ENCODE data around the gene THAP10. TPM values are rescaled to one million over a fixed set of nuclear protein-coding genes. Genes with fewer than 3 reads are reported as not detected.

Gene THAP10
- polyA plus RNA-seq, 4 donors: 7.0 to 11.1 (median 8.9) TPM

DNA sequence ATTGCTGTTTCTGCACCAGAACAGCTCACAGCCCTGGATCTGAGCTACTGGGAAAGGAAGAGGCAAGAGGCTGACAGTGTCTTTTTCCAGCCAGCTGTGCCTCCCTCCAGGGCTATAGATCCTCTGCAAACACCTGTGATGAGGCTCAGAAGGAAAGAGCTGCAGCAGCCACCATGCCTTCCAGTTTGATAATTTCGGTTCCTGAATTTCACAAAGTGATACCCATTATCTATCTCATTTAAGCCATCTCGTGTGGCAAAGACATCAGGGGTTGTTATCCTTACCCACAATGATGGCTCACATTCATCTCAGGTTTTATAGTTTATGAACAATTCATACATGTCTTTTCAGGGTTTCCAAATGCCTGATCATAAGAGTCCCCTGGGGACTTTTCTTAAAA is 36.5 kb downstream of the THAP10 start:
- DNase-seq (ENCODE audit: low read depth in 4 of 4, low spot score in 2 of 4): no peak

DNA sequence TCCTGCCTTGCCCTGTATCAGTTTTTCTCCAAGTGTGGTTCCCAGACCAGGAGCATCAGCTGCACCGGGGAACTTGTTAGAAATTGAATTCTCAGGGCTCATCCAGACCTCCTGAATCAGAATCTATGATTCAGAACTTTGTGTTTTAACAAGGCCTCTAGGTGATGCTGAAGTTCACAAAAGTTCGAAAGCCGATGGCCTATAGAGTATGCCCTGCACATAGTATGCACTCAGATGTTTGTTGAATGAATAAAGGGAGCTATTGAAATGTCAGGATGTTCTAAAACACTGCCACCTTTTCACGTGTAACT is 37.6 kb downstream of the THAP10 start:
- DNase-seq (ENCODE audit: low read depth in 4 of 4, low spot score in 2 of 4): no peak

DNA sequence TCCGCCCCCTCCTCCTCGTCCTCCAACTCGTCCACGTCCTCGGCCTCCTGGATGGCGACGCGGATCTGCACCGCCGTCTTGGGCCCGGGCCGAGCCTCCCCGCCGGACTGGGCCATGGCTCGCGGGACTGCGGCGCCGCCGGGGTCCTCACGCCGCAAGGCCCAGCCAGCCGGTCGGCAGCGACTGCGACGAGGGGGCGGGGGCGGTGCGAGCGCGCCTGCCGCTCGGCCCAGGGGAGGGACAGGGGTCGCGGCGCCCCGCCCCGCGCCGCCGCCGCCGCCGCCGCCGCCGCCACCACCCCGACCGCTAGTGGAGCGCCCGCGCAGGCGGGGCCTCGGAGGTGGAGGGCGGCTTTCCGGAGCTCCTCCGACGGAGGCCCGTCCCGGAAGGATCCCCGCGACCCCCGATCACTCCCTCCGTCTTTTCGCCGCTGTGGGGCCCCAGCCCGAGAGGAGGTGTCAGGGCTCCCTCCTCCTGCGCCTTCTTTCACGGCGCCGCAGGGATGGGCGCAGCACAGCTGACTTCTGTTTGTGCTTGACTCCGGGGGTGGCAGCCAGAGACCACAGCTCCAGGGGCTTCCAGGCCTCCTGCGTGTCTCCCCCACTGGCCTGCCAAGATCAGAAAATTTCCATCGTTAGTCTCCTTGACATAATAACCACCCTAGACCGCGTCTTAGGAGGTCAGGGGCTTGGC is 38.1 kb downstream of the THAP10 start, which contains the start of gene LARP6:
Gene LARP6 (minus strand): TSS at position 185 of the 693 bp plus-strand sequence. CDS start 69 bp downstream, at position 116.
- DNase-seq (ENCODE audit: low read depth in 4 of 4, low spot score in 2 of 4): peak in 1 of 4 donors; percentile 27

- DNase-seq (ENCODE audit: low read depth in 4 of 4, low spot score in 2 of 4): peak in 2 of 4 donors; percentile 36 to 49
Measured at GRCh38 chr15:70853318-70853972, 38.8 kb downstream of the THAP10 start.

DNA sequence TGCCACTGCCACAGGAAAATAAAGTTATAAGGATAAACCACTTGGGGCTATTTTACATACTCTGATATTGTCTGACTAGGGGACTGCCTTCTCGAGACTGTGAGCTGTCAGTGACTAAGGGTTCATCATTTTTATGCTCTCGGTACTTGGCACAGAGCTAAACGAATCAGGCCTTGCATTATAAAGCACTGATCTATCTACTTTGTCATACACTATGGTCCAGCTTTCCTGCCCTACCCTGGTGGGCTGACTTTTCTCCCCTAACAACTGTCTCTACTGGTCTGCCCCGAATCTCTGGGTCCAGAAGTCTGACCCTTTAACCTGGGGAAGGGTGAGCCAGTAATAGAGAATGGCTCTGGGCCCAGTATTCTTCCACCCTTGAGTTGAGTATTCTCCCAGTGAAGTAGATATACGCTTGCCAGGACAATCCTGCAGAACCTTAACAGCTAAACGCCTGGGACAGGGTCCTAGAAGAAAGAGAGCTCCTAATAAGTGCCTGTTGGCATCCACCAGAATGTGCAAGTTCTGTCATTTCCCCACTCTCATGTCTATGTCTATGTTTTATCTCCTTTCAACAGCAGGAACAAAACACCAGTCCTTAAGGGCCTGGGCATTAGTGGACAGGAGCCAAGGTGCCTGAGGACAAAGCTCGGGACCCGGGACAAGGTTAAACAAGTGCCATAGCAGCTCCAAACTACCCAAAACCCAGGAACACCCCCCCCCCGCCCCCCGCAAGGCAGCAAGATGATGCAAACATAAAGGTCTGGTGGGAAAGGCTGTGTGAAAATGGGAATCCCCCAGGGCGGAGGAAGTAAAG is 39.5 kb downstream of the THAP10 start:
- DNase-seq (ENCODE audit: low read depth in 4 of 4, low spot score in 2 of 4): no peak

- no peak for DNase-seq (ENCODE audit: low read depth in 4 of 4, low spot score in 2 of 4)
Measured at GRCh38 chr15:70851889-70852288, 40.3 kb downstream of the THAP10 start.

GRCh38 chr15:70845602-70846360 is 46.5 kb downstream of the THAP10 start:
- no peak for DNase-seq (ENCODE audit: low read depth in 4 of 4, low spot score in 2 of 4)

GRCh38 chr15:70837476-70837875 is 54.8 kb downstream of the THAP10 start:
- DNase-seq (ENCODE audit: low read depth in 4 of 4, low spot score in 2 of 4): no peak

- DNase-seq (ENCODE audit: low read depth in 4 of 4, low spot score in 2 of 4): no peak
Measured at GRCh38 chr15:70835841-70836240, 56.4 kb downstream of the THAP10 start.

GRCh38 chr15:70835415-70835814 is 56.8 kb downstream of the THAP10 start:
- no peak for DNase-seq (ENCODE audit: low read depth in 4 of 4, low spot score in 2 of 4)

DNA sequence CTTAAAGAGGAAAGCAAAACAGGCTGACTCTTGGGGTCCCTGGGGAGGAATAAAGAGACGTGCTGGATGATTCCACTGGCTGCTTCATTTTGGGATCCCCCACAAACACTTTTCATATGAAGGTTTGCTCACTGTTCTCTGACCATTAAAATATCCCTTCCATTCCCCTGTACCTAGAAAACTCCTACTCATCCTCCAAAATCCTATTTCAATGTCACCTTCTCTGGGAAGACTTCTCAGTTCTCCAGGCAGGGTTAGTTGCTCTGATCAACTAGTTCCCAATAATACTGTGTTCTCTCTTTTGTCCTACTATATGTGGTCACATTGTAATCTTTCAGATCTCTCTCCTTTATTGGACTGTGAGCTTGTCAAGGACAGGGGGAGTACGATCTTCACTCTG is 57.2 kb downstream of the THAP10 start:
- no peak for DNase-seq (ENCODE audit: low read depth in 4 of 4, low spot score in 2 of 4)

GRCh38 chr15:70833861-70834765 is 58.1 kb downstream of the THAP10 start:
- no peak for DNase-seq (ENCODE audit: low read depth in 4 of 4, low spot score in 2 of 4)

GRCh38 chr15:70833422-70833821 is 58.8 kb downstream of the THAP10 start:
- no peak for DNase-seq (ENCODE audit: low read depth in 4 of 4, low spot score in 2 of 4)

GRCh38 chr15:70832176-70832575 is 60.1 kb downstream of the THAP10 start:
- DNase-seq (ENCODE audit: low read depth in 4 of 4, low spot score in 2 of 4): no peak

Other genes with a start within 250 kb of the THAP10 start
- 100 to 1,000 TPM in 2 of 4 donors, 10 to 100 TPM in 2; 86.6 to 131 (median 97.9) TPM for gene UACA, start 128.9 kb downstream of the THAP10 start, polyA plus RNA-seq (ENCODE audit: insufficient read length in 4 of 4)
- gene LARP6, start 38.3 kb downstream of the THAP10 start, polyA plus RNA-seq (ENCODE audit: insufficient read length in 4 of 4): 10 to 100 TPM; 13.8 to 23.4 (median 17.3) TPM
- 10 to 100 TPM; 17.9 to 18.9 (median 18.4) TPM for gene LRRC49, start 393 bp upstream of the THAP10 start, polyA plus RNA-seq (ENCODE audit: insufficient read length in 4 of 4)
- 10 to 100 TPM; 30.0 to 48.5 (median 35.9) TPM for gene THSD4, start 223.0 kb upstream of the THAP10 start, polyA plus RNA-seq (ENCODE audit: insufficient read length in 4 of 4)

All from left renal cortex interstitium (tissue), 4 donors.